22Rv1 (cell line): ENCODE measurements around the gene PWWP2B.

Experiments
- H3K27ac ChIP-seq: fragments of 450-650 bp; 2 replicates; pipeline ENCODE4 v1.5.1; 2017
- CTCF ChIP-seq: fragments of 450-650 bp; IDR thresholded peaks from 2 replicates; pipeline ENCODE4 v1.5.1; 2017; ENCODE audit warnings: mild to moderate bottlenecking
- ZFX ChIP-seq: fragments of 450-650 bp; IDR thresholded peaks from 2 replicates; pipeline ENCODE4 v1.6.1; 2017; ENCODE audit warnings: antibody characterized with exemption, borderline replicate concordance

The PWWP2B gene

GRCh38 chr10:132459301-132460003 is 62.5 kb downstream of the PWWP2B start:
- no peak for TF ChIP-seq ZFX
- TF ChIP-seq CTCF = no peak
- H3K27ac ChIP-seq = no peak overlapping the region

GRCh38 chr10:132460071-132460470 is 63.1 kb downstream of the PWWP2B start:
- no peak overlapping the region for H3K27ac ChIP-seq
- TF ChIP-seq ZFX (no peak), CTCF (no peak)

GRCh38 chr10:132460691-132461090 is 63.7 kb downstream of the PWWP2B start:
- H3K27ac ChIP-seq = no peak overlapping the region
- TF ChIP-seq ZFX (no peak), CTCF (no peak)

GRCh38 chr10:132461103-132461682 is 64.2 kb downstream of the PWWP2B start:
- no peak overlapping the region for H3K27ac ChIP-seq
- TF ChIP-seq CTCF (no peak), ZFX (no peak)

- no peak overlapping the region for H3K27ac ChIP-seq
- no peak for TF ChIP-seq ZFX
- no peak for TF ChIP-seq CTCF
Observed at GRCh38 chr10:132461683-132462231, 64.8 kb downstream of the PWWP2B start.

GRCh38 chr10:132462463-132463332 is 65.7 kb downstream of the PWWP2B start:
- H3K27ac ChIP-seq = no peak overlapping the region
- TF ChIP-seq ZFX (no peak), CTCF (no peak)
